ENCODE results near the gene CRYBA1.
"Not testable (repeated sequence)": the region's sequence is repeated elsewhere in the genome, so short reads cannot be mapped to it uniquely, and the experiment has no call there.

The CRYBA1 gene, protein sequence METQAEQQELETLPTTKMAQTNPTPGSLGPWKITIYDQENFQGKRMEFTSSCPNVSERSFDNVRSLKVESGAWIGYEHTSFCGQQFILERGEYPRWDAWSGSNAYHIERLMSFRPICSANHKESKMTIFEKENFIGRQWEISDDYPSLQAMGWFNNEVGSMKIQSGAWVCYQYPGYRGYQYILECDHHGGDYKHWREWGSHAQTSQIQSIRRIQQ

DNA sequence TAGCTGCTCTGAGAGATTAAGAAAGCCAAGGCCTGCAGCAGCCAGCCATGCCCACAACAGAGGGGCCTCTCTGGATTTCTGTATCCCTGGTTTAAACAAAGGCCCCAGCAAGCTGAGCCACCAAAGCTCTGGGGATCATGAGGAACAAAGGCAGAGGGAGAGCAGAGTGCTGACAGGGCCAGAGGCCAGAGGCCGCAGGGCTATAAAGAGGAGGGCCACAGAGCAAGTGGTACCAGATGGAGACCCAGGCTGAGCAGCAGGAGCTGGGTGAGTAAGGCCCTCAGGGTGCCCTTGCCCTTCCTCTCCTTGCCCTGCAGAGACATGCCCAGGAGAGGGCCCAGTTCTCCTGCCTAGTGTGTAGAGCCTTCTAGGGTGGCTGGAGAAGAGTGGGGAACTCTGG, at the start of gene CRYBA1:
Gene CRYBA1 (plus strand): TSS at position 232 of the 400 bp plus-strand sequence. CDS start 5 bp downstream, at position 237.
- no peak for DNase-seq (ENCODE audit: low read depth)
- TF ChIP-seq, protein P1, sequence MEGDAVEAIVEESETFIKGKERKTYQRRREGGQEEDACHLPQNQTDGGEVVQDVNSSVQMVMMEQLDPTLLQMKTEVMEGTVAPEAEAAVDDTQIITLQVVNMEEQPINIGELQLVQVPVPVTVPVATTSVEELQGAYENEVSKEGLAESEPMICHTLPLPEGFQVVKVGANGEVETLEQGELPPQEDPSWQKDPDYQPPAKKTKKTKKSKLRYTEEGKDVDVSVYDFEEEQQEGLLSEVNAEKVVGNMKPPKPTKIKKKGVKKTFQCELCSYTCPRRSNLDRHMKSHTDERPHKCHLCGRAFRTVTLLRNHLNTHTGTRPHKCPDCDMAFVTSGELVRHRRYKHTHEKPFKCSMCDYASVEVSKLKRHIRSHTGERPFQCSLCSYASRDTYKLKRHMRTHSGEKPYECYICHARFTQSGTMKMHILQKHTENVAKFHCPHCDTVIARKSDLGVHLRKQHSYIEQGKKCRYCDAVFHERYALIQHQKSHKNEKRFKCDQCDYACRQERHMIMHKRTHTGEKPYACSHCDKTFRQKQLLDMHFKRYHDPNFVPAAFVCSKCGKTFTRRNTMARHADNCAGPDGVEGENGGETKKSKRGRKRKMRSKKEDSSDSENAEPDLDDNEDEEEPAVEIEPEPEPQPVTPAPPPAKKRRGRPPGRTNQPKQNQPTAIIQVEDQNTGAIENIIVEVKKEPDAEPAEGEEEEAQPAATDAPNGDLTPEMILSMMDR (conservative IDR thresholded peaks at IDR 0.05; ENCODE audit: low read depth, low read length), result no peak
- H3K4me3 ChIP-seq (ENCODE audit: low read depth, low read length), result no peak within 1 kb of the TSS

DNA sequence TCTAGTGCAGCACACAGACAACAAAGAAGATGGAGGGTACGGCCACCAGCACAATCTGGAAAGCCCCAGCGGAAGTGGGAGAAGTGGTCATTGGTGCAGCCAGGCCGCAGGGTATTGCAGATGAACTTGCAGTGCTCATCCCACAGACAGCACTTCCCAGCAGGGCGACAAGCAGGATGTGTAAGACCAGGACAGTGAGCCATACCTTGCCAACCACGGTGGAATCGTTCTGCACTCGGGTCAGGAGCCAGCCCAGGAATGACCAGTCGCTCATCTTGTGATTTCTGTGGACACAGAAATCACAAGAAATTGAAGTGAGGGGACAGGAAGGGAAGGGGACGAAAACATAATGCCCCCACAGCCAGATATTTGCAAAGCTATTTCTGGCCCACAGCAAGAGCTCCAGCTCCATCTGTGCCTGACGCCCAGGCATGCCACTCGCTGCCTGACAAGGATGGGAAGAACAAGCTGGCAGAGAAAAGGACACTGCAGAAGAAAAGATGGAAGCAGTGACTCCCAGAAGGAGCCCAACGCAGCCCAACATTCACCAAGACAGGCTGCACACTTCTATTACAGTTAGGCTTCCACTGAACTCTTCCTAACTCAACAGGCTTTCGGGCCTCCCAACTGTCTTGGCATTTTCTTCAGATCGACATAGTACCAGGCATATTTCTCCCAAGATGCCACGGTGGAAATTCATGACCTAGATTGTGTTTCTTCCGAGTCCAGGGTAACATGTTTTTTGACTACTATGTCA, 49.0 kb upstream of the CRYBA1 start:
- TF ChIP-seq, protein P1 (conservative IDR thresholded peaks at IDR 0.05; ENCODE audit: low read depth, low read length), result no peak
- DNase-seq (ENCODE audit: low read depth), result no peak
- H3K4me3 ChIP-seq (ENCODE audit: low read depth, low read length), result no peak overlapping the region

DNA sequence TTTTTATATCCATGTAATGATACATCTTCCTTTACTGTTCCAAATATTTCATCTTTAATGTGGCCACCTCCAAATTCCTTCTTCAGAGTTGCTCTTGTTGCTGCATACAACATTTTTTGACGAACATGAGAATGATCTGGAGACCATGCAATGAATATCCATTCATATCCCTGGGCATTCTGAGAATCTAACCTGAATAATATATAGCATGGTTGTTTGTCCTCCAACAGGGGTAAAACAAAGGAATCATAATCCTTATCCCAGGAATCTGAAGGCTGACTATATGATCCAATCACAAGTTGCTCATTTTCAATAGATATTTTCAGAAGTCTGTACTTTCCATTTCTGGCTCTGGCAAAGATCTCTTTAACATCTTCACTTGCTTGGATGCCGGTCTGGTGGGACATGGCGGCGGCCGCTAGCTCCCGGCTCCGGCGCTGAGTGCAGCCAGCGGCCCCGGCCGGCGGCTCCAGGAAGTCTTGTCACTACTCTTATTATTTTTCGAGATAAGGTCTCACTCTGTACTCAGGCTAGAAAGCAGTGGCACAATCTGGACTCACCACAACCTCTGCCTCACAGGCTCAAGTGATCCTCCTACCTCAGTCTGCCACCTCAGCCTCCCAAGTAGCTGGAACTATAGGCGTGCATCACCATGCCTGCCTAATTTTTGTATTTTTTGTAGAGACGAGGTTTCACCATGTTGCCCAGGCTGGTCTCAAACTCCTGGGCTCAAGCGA, 42.4 kb upstream of the CRYBA1 start:
- not testable (repeated sequence) for DNase-seq (ENCODE audit: low read depth); H3K4me3 ChIP-seq (ENCODE audit: low read depth, low read length)

DNA sequence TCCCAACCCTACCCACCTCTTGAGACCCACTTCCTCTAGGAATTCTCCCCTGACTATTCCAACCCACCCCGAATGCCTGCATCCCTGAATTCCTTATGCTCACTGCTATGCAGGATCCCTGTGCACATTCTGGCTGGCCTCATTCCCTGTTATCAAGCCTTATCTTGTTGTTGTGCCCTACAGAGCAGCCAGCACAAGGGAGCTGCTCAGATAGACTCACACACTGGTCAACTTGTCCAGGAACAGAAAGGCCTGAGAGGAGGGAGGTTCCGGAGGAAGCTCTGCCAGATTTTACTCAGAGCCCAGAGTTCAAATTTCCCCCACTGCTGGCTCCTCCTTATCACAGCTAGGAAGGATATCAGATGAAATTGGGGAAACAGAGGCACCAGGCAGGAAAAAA, 41.6 kb upstream of the CRYBA1 start:
- DNase-seq (ENCODE audit: low read depth), result no peak
- no peak overlapping the region for H3K4me3 ChIP-seq (ENCODE audit: low read depth, low read length)
- TF ChIP-seq, protein P1 (conservative IDR thresholded peaks at IDR 0.05; ENCODE audit: low read depth, low read length), result no peak

DNA sequence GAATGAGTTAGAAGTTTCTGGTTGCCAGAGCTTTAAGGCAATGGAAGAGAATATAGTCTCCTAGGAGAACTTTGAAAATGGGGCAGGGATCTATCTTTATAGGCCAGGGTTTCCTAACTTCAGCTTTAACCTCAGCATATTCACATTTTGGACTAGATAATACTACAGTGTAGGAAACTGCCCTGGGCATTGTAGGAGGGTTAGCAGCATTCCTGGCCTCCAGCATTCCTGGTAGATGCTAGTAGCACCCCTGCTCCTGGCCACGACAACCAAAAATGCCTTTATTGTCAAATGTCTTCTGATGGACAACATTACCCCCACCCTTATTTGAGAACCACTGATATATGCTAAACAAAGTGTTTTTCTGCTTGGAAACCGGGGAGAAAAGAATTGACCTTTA, 38.7 kb upstream of the CRYBA1 start:
- TF ChIP-seq, protein P1 (conservative IDR thresholded peaks at IDR 0.05; ENCODE audit: low read depth, low read length), result no peak
- no peak for DNase-seq (ENCODE audit: low read depth)
- H3K4me3 ChIP-seq (ENCODE audit: low read depth, low read length), result no peak overlapping the region

DNA sequence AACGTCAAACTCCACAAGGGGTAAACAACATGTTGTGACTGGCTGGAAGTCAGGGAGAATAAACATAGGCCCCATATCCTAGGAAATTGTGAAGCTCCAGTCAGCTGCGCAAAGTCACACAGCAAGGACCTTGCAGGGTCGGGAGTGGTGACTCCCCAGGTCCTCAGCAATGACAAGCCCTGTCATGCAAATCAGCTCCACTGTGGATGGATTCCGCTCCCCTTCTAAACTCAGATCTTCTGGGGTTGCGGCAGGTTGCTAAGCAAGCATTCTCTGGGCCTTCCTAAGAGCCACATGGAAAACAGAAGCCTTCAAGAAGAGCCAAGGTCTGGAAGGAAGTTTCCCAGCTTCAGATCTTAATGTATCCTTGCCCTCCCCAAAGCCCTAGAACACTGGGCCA, 37.6 kb upstream of the CRYBA1 start:
- DNase-seq (ENCODE audit: low read depth), result no peak
- H3K4me3 ChIP-seq (ENCODE audit: low read depth, low read length), result no peak overlapping the region
- TF ChIP-seq, protein P1 (conservative IDR thresholded peaks at IDR 0.05; ENCODE audit: low read depth, low read length), result no peak

DNA sequence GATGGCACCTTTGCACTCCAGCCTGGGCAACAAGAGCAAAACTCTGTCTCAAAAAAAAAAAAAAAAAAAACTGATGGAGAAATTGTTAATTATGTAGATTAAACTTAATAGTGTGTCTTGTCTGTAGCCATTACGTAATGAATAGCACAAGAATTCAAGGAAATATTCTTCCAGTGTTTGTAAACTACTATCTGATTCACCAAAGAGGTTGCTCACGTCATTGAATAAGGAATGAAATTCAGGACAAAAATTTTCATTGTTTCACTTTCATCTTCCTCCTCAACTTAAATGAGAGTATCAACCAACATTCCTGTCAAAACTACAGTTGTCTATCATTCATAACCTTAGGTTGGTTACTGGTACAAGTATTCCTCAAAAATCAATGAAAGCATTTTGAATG, 35.8 kb upstream of the CRYBA1 start:
- DNase-seq (ENCODE audit: low read depth), result peak; percentile 32
- no peak overlapping the region for H3K4me3 ChIP-seq (ENCODE audit: low read depth, low read length)
- TF ChIP-seq, protein P1 (conservative IDR thresholded peaks at IDR 0.05; ENCODE audit: low read depth, low read length), result no peak

Data from choroid plexus epithelial cell (primary cell).